HepG2 (cell line): ENCODE results near the gene ADCY1. TPM values are rescaled to one million over a fixed set of nuclear protein-coding genes. Genes with fewer than 3 reads are reported as not detected.

ENCODE experiments used
- CEBPB ChIP-seq: IDR thresholded peaks from 2 replicates; pipeline ENCODE4 v1.6.1; 2011; ENCODE audit warnings: low read depth, low read length, improper control_type of control experiment, borderline replicate concordance
- DPF2 ChIP-seq: sonication (generic); formaldehyde crosslinking; IDR thresholded peaks from 2 replicates; pipeline ENCODE4 v1.4.0; 2020; ENCODE audit warnings: mild to moderate bottlenecking, low read depth, missing genetic modification reagents, borderline replicate concordance
- GPN1 ChIP-seq: sonication (generic); formaldehyde crosslinking; IDR thresholded peaks from 2 replicates; pipeline ENCODE4 v1.5.1; 2020; ENCODE audit warnings: missing genetic modification reagents, borderline replicate concordance
- IRX3 ChIP-seq: sonication (generic); formaldehyde crosslinking; IDR thresholded peaks from 2 replicates; pipeline ENCODE4 v1.8.1; 2023; ENCODE audit warnings: mild to moderate bottlenecking, low read depth, missing genetic modification reagents, borderline replicate concordance
- MEF2D ChIP-seq: sonication (generic); formaldehyde crosslinking; IDR thresholded peaks from 2 replicates; pipeline ENCODE4 v1.5.1; 2020; ENCODE audit warnings: mild to moderate bottlenecking, missing genetic modification reagents
- MYC ChIP-seq: sonication (generic); formaldehyde crosslinking; IDR thresholded peaks from 2 replicates; pipeline ENCODE4 v1.9.0; 2021; ENCODE audit warnings: missing genetic modification reagents, borderline replicate concordance
- REL ChIP-seq: sonication (generic); formaldehyde crosslinking; conservative IDR thresholded peaks from 2 replicates; pipeline ENCODE4 v1.8.0; 2022; ENCODE audit warnings: mild to moderate bottlenecking, missing genetic modification reagents, moderate library complexity
- SP140L ChIP-seq: sonication (generic); formaldehyde crosslinking; IDR thresholded peaks from 2 replicates; pipeline ENCODE4 v1.4.0; 2020; ENCODE audit warnings: missing genetic modification reagents, borderline replicate concordance
- ZNF749 ChIP-seq: sonication (generic); formaldehyde crosslinking; IDR thresholded peaks from 2 replicates; pipeline ENCODE4 v1.8.0; 2022; ENCODE audit warnings: mild to moderate bottlenecking, missing genetic modification reagents, moderate library complexity, borderline replicate concordance
- ZNF781 ChIP-seq: sonication (generic); formaldehyde crosslinking; IDR thresholded peaks from 2 replicates; pipeline ENCODE4 v1.5.1; 2020; ENCODE audit warnings: borderline replicate concordance, mild to moderate bottlenecking, missing genetic modification reagents; ENCODE audit errors: not compliant biosample characterization
- ZNF782 ChIP-seq: sonication (generic); formaldehyde crosslinking; IDR thresholded peaks from 2 replicates; pipeline ENCODE4 v1.4.0; 2020; ENCODE audit warnings: missing genetic modification reagents, mild to moderate bottlenecking, borderline replicate concordance
- polyA plus RNA-seq, 8 experiments: library from polyadenylated mRNA; depleted of rRNA in 3 of 8; stranded (reverse) in 7 of 8; unstranded in 1 of 8; fragments of >200 nt; fragmentation: Illumina TruSeq in 4 of 8; extraction: Trizol in 4 of 8; gene quantifications; 2 replicates each; pipeline versions ENCODE4 v1.2.1 to v1.2.3, GENCODE V29; 2011 to 2016; ENCODE audit warnings: low read depth in 4 of 8, missing spikeins in 1 of 8, mixed read lengths in 1 of 8; ENCODE audit not compliant: insufficient read depth in 1 of 8
- total RNA-seq, 5 experiments: library from RNA; depleted of rRNA; stranded (reverse); fragments of >200 nt; fragmentation: Illumina TruSeq; extraction: Trizol; gene quantifications; 2 replicates each; pipeline ENCODE4 v1.2.3, GENCODE V29; 2016; ENCODE audit warnings: low read depth in 1 of 5
- TF ChIP-seq, protein P1 (sequence below): sonication (generic); formaldehyde crosslinking; conservative IDR thresholded peaks from 2 replicates; pipeline ENCODE4 v1.4.0; 2020; ENCODE audit warnings: missing genetic modification reagents
- TF ChIP-seq, protein P2 (sequence below): sonication (generic); formaldehyde crosslinking; IDR thresholded peaks from 2 replicates; pipeline ENCODE4 v1.4.0; 2020; ENCODE audit warnings: missing genetic modification reagents, mild to moderate bottlenecking, borderline replicate concordance
- TF ChIP-seq, protein P3 (sequence below): sonication (generic); formaldehyde crosslinking; IDR thresholded peaks from 2 replicates; pipeline ENCODE4 v1.4.0; 2020; ENCODE audit warnings: mild to moderate bottlenecking, missing genetic modification reagents
- TF ChIP-seq, protein P4 (sequence below): IDR thresholded peaks from 2 replicates; pipeline ENCODE4 v1.6.1; 2018; ENCODE audit warnings: missing genetic modification reagents
- TF ChIP-seq, protein P5 (sequence below): IDR thresholded peaks from 2 replicates; pipeline ENCODE4 v1.6.1; 2012; ENCODE audit warnings: inconsistent platforms
- TF ChIP-seq, protein P6 (sequence below): sonication (generic); formaldehyde crosslinking; IDR thresholded peaks from 2 replicates; pipeline ENCODE4 v1.4.0; 2020; ENCODE audit warnings: missing genetic modification reagents, borderline replicate concordance
- TF ChIP-seq, protein P7 (sequence below): sonication (generic); formaldehyde crosslinking; IDR thresholded peaks from 2 replicates; pipeline ENCODE4 v1.8.0; 2022; ENCODE audit warnings: mild to moderate bottlenecking, missing genetic modification reagents

The ADCY1 gene
- total and polyA plus RNA-seq, 2 of the 13 experiments (the other 11 are each of a cell fraction or from before 2014, with no cell fraction given): 0.80 to 1.2 TPM

DNA sequence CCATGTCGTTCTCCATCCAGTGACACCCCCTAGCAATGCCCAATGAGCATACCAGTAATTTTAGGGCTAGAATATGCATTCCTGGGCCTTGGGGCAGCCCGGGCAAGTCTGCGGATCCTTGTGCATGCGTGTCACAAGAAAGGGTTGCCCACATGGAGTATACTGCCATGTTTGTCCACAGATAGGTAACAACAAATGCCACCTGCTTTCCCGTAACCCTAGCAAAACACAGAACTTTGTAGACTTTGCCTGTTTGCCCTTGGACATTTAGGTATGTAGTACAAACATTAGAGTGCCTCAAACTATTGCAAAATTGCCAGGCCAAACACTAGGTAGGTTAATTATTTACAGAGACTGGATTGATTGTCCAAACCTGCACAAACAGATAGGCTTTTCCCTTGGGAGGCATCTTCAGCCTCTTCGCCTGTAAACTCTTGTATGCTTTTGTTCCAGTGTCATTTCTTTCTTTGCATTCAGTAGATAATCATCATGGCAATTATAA lies 117.0 kb downstream of the ADCY1 start (continued):
- TF ChIP-seq MYC (CRISPR knock-in tag) (peak; percentile 79), ZNF781 (CRISPR knock-in tag) (peak; percentile 80), CEBPB (peak; percentile 98), REL (CRISPR knock-in tag) (0 out of 2 replicates have a peak, but pooled peaks have one; percentile 37), DPF2 (CRISPR knock-in tag) (peak; percentile 91), ZNF782 (CRISPR knock-in tag) (peak; percentile 53; the same call in 1 of the 2 replicates), ZNF749 (CRISPR knock-in tag) (peak; percentile 93; the same call in 1 of the 2 replicates), MEF2D (CRISPR knock-in tag) (no peak), SP140L (CRISPR knock-in tag) (peak; percentile 86; the same call in 1 of the 2 replicates), IRX3 (0 out of 2 replicates have a peak, but pooled peaks have one; percentile 58), GPN1 (CRISPR knock-in tag) (no peak)
- TF ChIP-seq, protein P1, sequence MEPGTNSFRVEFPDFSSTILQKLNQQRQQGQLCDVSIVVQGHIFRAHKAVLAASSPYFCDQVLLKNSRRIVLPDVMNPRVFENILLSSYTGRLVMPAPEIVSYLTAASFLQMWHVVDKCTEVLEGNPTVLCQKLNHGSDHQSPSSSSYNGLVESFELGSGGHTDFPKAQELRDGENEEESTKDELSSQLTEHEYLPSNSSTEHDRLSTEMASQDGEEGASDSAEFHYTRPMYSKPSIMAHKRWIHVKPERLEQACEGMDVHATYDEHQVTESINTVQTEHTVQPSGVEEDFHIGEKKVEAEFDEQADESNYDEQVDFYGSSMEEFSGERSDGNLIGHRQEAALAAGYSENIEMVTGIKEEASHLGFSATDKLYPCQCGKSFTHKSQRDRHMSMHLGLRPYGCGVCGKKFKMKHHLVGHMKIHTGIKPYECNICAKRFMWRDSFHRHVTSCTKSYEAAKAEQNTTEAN (CRISPR knock-in tag): peak; percentile 85
- TF ChIP-seq, protein P2, sequence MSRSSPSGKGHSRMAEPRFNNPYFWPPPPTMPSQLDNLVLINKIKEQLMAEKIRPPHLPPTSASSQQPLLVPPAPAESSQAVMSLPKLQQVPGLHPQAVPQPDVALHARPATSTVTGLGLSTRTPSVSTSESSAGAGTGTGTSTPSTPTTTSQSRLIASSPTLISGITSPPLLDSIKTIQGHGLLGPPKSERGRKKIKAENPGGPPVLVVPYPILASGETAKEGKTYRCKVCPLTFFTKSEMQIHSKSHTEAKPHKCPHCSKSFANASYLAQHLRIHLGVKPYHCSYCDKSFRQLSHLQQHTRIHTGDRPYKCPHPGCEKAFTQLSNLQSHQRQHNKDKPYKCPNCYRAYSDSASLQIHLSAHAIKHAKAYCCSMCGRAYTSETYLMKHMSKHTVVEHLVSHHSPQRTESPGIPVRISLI (CRISPR knock-in tag): peak; percentile 38; the same call in 1 of the 2 replicates
- TF ChIP-seq, protein P3, sequence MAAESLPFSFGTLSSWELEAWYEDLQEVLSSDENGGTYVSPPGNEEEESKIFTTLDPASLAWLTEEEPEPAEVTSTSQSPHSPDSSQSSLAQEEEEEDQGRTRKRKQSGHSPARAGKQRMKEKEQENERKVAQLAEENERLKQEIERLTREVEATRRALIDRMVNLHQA (CRISPR knock-in tag): no peak
- TF ChIP-seq, protein P4, sequence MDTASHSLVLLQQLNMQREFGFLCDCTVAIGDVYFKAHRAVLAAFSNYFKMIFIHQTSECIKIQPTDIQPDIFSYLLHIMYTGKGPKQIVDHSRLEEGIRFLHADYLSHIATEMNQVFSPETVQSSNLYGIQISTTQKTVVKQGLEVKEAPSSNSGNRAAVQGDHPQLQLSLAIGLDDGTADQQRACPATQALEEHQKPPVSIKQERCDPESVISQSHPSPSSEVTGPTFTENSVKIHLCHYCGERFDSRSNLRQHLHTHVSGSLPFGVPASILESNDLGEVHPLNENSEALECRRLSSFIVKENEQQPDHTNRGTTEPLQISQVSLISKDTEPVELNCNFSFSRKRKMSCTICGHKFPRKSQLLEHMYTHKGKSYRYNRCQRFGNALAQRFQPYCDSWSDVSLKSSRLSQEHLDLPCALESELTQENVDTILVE (CRISPR knock-in tag): peak; percentile 94
- TF ChIP-seq, protein P5, sequence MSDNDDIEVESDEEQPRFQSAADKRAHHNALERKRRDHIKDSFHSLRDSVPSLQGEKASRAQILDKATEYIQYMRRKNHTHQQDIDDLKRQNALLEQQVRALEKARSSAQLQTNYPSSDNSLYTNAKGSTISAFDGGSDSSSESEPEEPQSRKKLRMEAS: peak; percentile 96
- TF ChIP-seq, protein P6, sequence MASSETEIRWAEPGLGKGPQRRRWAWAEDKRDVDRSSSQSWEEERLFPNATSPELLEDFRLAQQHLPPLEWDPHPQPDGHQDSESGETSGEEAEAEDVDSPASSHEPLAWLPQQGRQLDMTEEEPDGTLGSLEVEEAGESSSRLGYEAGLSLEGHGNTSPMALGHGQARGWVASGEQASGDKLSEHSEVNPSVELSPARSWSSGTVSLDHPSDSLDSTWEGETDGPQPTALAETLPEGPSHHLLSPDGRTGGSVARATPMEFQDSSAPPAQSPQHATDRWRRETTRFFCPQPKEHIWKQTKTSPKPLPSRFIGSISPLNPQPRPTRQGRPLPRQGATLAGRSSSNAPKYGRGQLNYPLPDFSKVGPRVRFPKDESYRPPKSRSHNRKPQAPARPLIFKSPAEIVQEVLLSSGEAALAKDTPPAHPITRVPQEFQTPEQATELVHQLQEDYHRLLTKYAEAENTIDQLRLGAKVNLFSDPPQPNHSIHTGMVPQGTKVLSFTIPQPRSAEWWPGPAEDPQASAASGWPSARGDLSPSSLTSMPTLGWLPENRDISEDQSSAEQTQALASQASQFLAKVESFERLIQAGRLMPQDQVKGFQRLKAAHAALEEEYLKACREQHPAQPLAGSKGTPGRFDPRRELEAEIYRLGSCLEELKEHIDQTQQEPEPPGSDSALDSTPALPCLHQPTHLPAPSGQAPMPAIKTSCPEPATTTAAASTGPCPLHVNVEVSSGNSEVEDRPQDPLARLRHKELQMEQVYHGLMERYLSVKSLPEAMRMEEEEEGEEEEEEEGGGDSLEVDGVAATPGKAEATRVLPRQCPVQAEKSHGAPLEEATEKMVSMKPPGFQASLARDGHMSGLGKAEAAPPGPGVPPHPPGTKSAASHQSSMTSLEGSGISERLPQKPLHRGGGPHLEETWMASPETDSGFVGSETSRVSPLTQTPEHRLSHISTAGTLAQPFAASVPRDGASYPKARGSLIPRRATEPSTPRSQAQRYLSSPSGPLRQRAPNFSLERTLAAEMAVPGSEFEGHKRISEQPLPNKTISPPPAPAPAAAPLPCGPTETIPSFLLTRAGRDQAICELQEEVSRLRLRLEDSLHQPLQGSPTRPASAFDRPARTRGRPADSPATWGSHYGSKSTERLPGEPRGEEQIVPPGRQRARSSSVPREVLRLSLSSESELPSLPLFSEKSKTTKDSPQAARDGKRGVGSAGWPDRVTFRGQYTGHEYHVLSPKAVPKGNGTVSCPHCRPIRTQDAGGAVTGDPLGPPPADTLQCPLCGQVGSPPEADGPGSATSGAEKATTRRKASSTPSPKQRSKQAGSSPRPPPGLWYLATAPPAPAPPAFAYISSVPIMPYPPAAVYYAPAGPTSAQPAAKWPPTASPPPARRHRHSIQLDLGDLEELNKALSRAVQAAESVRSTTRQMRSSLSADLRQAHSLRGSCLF (CRISPR knock-in tag): no peak
- TF ChIP-seq, protein P7, sequence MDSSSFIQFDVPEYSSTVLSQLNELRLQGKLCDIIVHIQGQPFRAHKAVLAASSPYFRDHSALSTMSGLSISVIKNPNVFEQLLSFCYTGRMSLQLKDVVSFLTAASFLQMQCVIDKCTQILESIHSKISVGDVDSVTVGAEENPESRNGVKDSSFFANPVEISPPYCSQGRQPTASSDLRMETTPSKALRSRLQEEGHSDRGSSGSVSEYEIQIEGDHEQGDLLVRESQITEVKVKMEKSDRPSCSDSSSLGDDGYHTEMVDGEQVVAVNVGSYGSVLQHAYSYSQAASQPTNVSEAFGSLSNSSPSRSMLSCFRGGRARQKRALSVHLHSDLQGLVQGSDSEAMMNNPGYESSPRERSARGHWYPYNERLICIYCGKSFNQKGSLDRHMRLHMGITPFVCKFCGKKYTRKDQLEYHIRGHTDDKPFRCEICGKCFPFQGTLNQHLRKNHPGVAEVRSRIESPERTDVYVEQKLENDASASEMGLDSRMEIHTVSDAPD (CRISPR knock-in tag): peak; percentile 100
